ENCODE measurements around the gene DMKN. TPM values are rescaled to one million over a fixed set of nuclear protein-coding genes. Genes with fewer than 3 reads are reported as not detected.

Gene DMKN
- total RNA-seq, 4 donors from 2014 or later = 164 to 348 (median 213) TPM

DNA sequence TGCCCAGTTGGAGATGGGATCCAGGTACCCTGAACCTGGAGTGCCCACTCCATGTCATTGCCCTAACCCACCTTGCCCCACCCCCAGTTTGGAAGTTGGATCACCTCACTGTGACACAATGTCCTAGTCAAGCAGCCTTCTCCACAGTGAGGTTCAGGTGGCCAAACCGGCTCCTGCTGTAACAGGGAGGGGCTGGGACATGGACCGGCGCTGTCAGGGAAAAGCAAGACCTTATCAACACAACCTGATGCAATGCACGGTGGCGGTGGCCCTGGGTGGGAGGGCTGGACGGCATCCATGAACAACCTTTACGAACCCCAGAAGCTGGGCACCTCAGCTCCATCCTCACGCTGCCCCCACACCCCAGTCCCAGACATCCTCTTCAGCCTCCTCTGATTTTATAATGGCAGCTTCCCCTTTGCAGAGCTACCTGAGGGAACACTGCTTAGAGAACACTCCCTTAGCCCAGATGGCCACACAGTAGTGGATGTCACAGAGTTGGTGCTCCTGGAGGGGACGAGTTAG lies 21.6 kb downstream of the DMKN start:
- intact Hi-C loops (cut with DNase I) = loop anchor here (5.0 kb wide), 1 partner anchor 140 kb away; no protein-coding TSS in a partner anchor
- Histone ChIP-seq H3K9me3 (no peaks in the 10 kb centered on the region), H3K36me3 (no peaks in the 10 kb centered on the region), H3K4me3 (replicated peaks in 1 of 3) (no peak overlapping the region), H3K4me1 (peaks cover 0 to 9% of the 10 kb centered on the region in 2 donors), H3K27me3 (no peaks in the 10 kb centered on the region), H3K27ac (no peak overlapping the region)
- TF ChIP-seq, protein P1, sequence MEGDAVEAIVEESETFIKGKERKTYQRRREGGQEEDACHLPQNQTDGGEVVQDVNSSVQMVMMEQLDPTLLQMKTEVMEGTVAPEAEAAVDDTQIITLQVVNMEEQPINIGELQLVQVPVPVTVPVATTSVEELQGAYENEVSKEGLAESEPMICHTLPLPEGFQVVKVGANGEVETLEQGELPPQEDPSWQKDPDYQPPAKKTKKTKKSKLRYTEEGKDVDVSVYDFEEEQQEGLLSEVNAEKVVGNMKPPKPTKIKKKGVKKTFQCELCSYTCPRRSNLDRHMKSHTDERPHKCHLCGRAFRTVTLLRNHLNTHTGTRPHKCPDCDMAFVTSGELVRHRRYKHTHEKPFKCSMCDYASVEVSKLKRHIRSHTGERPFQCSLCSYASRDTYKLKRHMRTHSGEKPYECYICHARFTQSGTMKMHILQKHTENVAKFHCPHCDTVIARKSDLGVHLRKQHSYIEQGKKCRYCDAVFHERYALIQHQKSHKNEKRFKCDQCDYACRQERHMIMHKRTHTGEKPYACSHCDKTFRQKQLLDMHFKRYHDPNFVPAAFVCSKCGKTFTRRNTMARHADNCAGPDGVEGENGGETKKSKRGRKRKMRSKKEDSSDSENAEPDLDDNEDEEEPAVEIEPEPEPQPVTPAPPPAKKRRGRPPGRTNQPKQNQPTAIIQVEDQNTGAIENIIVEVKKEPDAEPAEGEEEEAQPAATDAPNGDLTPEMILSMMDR (IDR thresholded peaks at IDR 0.05) = no peak
- TF ChIP-seq POLR2A (IDR thresholded peaks at IDR 0.05) = no peak
- 72 to 76% methylated on average over 9 of the region's 9 CpGs for WGBS, 2 donors
- no peak for DNase-seq

DNA sequence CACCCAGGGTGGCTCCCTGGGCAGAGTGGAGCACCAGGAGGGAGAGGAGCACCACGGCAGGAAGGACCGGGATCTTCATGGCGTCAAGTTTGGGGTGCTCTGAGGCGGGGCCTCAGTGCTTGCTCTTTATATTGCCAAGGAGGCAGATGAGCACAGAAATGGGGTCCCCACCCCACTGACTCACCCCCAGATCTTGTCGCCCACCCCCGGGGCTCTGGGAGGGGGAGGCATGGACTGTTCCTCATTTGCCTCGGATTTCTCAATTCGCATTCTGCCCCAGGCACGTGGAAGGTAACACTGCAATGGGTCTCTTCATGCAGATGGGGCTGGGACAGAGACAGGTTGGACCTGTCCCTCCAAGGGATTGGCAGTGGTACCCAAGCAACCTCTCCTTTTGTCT lies 23.1 kb downstream of the DMKN start, which contains the start of gene KRTDAP:
Gene KRTDAP, minus strand, starts transcription at position 101 of the 400 bp plus-strand sequence. Its CDS starts 22 bp downstream, at position 79.
- H3K9me3 ChIP-seq = no peaks in the 10 kb centered on the region
- 85 to 86% methylated on average over 9 of the region's 9 CpGs for WGBS, 2 donors
- H3K36me3 ChIP-seq = no peaks in the 10 kb centered on the region
- no peak within 1 kb of the TSS for H3K4me3 ChIP-seq (replicated peaks in 1 of 3)
- no peak for DNase-seq
- no peak within 1 kb of the TSS for H3K27ac ChIP-seq
- no peaks in the 10 kb centered on the region for H3K27me3 ChIP-seq
- intact Hi-C loops (cut with DNase I) = loop anchor here (5.0 kb wide), 1 partner anchor 138 kb away; no protein-coding TSS in a partner anchor
- TF ChIP-seq, protein P1 (IDR thresholded peaks at IDR 0.05) = no peak
- TF ChIP-seq POLR2A (IDR thresholded peaks at IDR 0.05) = no peak
- peaks cover 0 to 13% of the 10 kb centered on the region in 2 donors for H3K4me1 ChIP-seq

DNA sequence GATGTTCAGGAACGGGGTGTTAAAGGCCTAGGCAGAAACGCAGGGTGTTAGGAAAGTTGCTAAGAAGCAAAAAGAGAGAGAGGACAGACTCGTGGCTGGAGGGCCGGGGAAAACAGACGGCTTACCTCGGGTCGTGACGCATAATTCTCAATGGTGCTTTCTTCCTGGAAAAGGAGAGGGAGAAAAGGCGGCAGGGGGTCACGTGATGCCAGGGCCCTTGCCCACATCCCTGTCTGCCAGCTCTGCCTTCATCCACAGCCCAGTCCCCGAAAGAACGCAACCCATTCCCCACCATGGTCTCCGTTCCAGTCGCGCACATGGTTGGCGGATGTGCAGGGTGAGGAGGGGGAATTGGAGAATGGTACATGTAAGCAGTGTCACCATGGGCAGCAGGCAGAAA lies 24.8 kb downstream of the DMKN start:
- Histone ChIP-seq H3K36me3 (no peaks in the 10 kb centered on the region), H3K27me3 (no peaks in the 10 kb centered on the region), H3K4me1 (peaks cover 5 to 19% of the 10 kb centered on the region in 2 donors), H3K4me3 (replicated peaks in 1 of 3) (no peak overlapping the region), H3K27ac (no peak overlapping the region), H3K9me3 (no peaks in the 10 kb centered on the region)
- TF ChIP-seq, protein P1 (IDR thresholded peaks at IDR 0.05) = no peak
- TF ChIP-seq POLR2A (IDR thresholded peaks at IDR 0.05) = no peak
- no peak for DNase-seq
- intact Hi-C loops (cut with DNase I) = no loop called here
- 88% methylated on average over 16 of the region's 16 CpGs for WGBS, 2 donors

DNA sequence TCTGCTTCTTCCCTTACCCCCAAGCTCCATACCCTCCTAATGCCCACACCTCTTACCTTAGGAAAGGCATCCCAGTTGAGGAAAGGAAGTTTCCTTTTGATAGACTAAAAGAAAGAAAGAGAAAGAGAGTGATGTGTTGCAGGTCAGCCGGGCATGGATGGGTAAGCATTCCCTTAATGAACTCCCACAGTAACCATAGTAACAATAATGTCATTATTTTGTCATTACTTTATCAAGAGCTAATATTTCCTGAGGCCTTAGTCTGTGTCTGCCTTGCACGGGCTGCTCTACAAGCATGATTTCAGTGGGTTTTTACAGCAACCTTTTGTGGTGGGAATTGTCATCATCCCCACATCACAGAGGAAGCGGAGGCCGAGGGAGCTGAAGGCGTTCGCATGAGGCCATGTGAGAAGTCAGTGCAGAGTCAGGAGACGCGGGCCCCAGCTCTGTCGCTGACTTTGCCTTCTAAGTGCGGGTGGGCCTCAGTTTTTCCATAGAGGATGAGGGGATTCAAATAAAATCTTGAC lies 25.7 kb downstream of the DMKN start:
- H3K36me3 ChIP-seq = no peaks in the 10 kb centered on the region
- H3K27me3 ChIP-seq = no peaks in the 10 kb centered on the region
- H3K9me3 ChIP-seq = no peaks in the 10 kb centered on the region
- peaks cover 5 to 19% of the 10 kb centered on the region in 2 donors for H3K4me1 ChIP-seq
- H3K4me3 ChIP-seq (replicated peaks in 1 of 3) = no peak overlapping the region
- no peak for TF ChIP-seq POLR2A (IDR thresholded peaks at IDR 0.05)
- TF ChIP-seq, protein P1 (IDR thresholded peaks at IDR 0.05) = no peak
- intact Hi-C loops (cut with DNase I) = no loop called here
- no peak for DNase-seq
- H3K27ac ChIP-seq = no peak overlapping the region
- WGBS, 2 donors = 93 to 95% methylated on average over 10 of the region's 10 CpGs

DNA sequence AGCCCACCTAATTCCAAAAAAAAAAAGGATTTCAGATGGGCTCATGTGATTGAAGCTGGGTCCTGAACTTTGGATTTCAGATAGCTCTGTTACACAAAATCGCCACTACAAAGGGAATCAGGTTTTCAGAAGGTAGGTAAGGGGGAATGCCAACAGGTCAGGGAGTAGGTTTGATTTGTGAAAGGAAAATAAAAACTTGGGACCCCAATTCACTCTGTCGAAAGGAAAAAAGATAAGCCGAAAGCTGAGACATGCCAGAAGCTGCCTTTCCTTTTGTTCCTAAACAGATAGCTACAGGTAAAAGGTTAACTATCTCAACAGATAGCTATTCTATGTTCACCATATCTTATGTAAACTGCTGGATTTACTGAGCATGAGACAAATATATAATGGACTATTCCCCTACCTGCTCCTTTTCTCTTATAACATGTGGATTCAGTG lies 27.2 kb downstream of the DMKN start:
- DNase-seq = no peak
- Histone ChIP-seq H3K4me3 (replicated peaks in 1 of 3) (no peak overlapping the region), H3K9me3 (no peaks in the 10 kb centered on the region), H3K27ac (no peak overlapping the region), H3K36me3 (no peaks in the 10 kb centered on the region), H3K4me1 (peaks cover 5 to 19% of the 10 kb centered on the region in 2 donors), H3K27me3 (no peaks in the 10 kb centered on the region)
- TF ChIP-seq, protein P1 (IDR thresholded peaks at IDR 0.05) = no peak
- 84 to 88% methylated on average over 3 of the region's 3 CpGs for WGBS, 2 donors
- intact Hi-C loops (cut with DNase I) = no loop called here
